ENCODE results near the gene ZCCHC24. TPM values are rescaled to one million over a fixed set of nuclear protein-coding genes. Genes with fewer than 3 reads are reported as not detected.
A peak's percentile ranks its signal among the peaks of the same experiment; 100 is the strongest.

The ZCCHC24 gene
- total RNA-seq, 2 donors from 2014 or later, result 14.0 to 19.8 TPM

GRCh38 chr10:79417731-79418130 is 27.7 kb downstream of the ZCCHC24 start:
- WGBS, 2 donors, result 80 to 83% methylated on average over 4 of the region's 4 CpGs
- Histone ChIP-seq H3K9me3 (no peaks in the 10 kb centered on the region), H3K27ac (no peak overlapping the region), H3K4me1 (no peaks in the 10 kb centered on the region), H3K4me3 (no peak overlapping the region), H3K36me3 (replicated peaks in 1 of 2; ENCODE audit: insufficient read depth in 1 of 2, low read depth in 2 of 2) (no peaks in the 10 kb centered on the region), H3K27me3 (no peaks in the 10 kb centered on the region)
- no peak for TF ChIP-seq POLR2A (IDR thresholded peaks at IDR 0.05)
- no peak for TF ChIP-seq CTCF (IDR thresholded peaks at IDR 0.05)
- DNase-seq, result no peak
- ATAC-seq, result no peak
- intact Hi-C loops (cut with DNase I), result no loop called here

GRCh38 chr10:79417266-79417665 is 28.2 kb downstream of the ZCCHC24 start:
- no peak for DNase-seq

GRCh38 chr10:79416578-79417255 is 28.7 kb downstream of the ZCCHC24 start:
- H3K27ac ChIP-seq, result no peak overlapping the region
- intact Hi-C loops (cut with DNase I), result no loop called here
- H3K4me1 ChIP-seq, result no peaks in the 10 kb centered on the region
- H3K36me3 ChIP-seq (replicated peaks in 1 of 2; ENCODE audit: insufficient read depth in 1 of 2, low read depth in 2 of 2), result no peaks in the 10 kb centered on the region
- no peaks in the 10 kb centered on the region for H3K27me3 ChIP-seq
- TF ChIP-seq POLR2A (IDR thresholded peaks at IDR 0.05), result no peak
- TF ChIP-seq CTCF (IDR thresholded peaks at IDR 0.05), result no peak
- DNase-seq, result no peak
- WGBS, 2 donors, result 79 to 85% methylated on average over 12 of the region's 12 CpGs
- no peak overlapping the region for H3K4me3 ChIP-seq
- ATAC-seq, result no peak
- H3K9me3 ChIP-seq, result no peaks in the 10 kb centered on the region

More at GRCh38 chr10:79417266-79417665, 28.2 kb downstream of the ZCCHC24 start:
- intact Hi-C loops (cut with DNase I), result no loop called here
- TF ChIP-seq POLR2A (IDR thresholded peaks at IDR 0.05) (no peak), CTCF (IDR thresholded peaks at IDR 0.05) (no peak)
- Histone ChIP-seq H3K4me3 (no peak overlapping the region), H3K36me3 (replicated peaks in 1 of 2; ENCODE audit: insufficient read depth in 1 of 2, low read depth in 2 of 2) (no peaks in the 10 kb centered on the region), H3K4me1 (no peaks in the 10 kb centered on the region), H3K27me3 (no peaks in the 10 kb centered on the region), H3K9me3 (no peaks in the 10 kb centered on the region), H3K27ac (no peak overlapping the region)
- no peak for ATAC-seq
- WGBS, 2 donors, result 60 to 71% methylated on average over 2 of the region's 2 CpGs

GRCh38 chr10:79415736-79416577 is 29.5 kb downstream of the ZCCHC24 start:
- intact Hi-C loops (cut with DNase I), result no loop called here
- TF ChIP-seq CTCF (IDR thresholded peaks at IDR 0.05) (no peak), POLR2A (IDR thresholded peaks at IDR 0.05) (no peak)
- Histone ChIP-seq H3K36me3 (replicated peaks in 1 of 2; ENCODE audit: insufficient read depth in 1 of 2, low read depth in 2 of 2) (no peaks in the 10 kb centered on the region), H3K4me1 (no peaks in the 10 kb centered on the region), H3K27ac (no peak overlapping the region), H3K4me3 (no peak overlapping the region), H3K27me3 (no peaks in the 10 kb centered on the region), H3K9me3 (no peaks in the 10 kb centered on the region)
- peak in 1 of 4 donors; percentile 6 for DNase-seq
- 78 to 80% methylated on average over 12 of the region's 12 CpGs for WGBS, 2 donors
- no peak for ATAC-seq
